ENCODE data around the gene TRIM27.
"Not testable (repeated sequence)": the region's sequence is repeated elsewhere in the genome, so short reads cannot be mapped to it uniquely, and the experiment has no call there.

TRIM27 gene

GRCh38 chr6:28872157-28872817 is 51.5 kb downstream of the TRIM27 start:
- in situ Hi-C loops (cut with HindIII; ENCODE audit: low pct_ligation_motif_present, low pct_unique_long_range_greater_than_20kb, low sequenced_read_pairs); DNase-seq: not testable (repeated sequence)

- no peak for DNase-seq
- in situ Hi-C loops (cut with HindIII; ENCODE audit: low pct_ligation_motif_present, low pct_unique_long_range_greater_than_20kb, low sequenced_read_pairs) = no loop called here
These were observed 52.2 kb downstream of the TRIM27 start for GRCh38 chr6:28871335-28872156.

DNA sequence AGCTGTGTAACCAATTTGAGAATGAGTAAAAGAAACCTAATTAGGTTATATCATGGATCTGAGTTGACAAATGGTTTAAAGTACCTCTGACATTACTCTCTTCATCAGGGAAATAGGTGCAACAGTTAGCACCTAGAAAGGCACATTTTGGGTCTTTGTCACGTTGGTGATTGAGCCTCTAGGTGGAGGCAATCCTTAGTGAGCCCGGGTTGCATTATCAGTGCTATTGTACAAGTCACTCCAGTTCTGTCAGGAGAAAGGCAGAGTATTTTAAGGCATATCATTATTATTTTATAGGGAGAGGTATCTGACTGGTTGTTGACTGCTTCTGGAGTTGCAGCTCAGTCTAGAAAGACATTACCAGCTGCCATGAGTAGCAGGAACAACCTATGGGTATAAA is 54.9 kb downstream of the TRIM27 start:
- in situ Hi-C loops (cut with HindIII; ENCODE audit: low pct_ligation_motif_present, low pct_unique_long_range_greater_than_20kb, low sequenced_read_pairs) = no loop called here
- DNase-seq = no peak

DNA sequence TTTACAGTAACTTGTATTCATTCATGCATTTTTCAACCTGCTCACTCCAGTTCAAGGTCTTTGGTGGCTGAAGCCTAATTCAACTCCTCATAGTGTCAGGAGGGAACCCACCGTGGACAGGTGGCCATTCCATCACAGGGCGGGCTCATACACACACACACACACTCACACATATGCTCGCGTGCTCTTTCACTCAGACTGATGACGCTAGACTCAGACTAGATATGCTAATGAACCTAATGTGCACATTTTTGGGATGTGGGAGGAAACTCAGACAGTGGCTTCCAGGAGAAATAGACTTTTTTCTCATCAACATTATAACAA is 56.7 kb downstream of the TRIM27 start:
- in situ Hi-C loops (cut with HindIII; ENCODE audit: low pct_ligation_motif_present, low pct_unique_long_range_greater_than_20kb, low sequenced_read_pairs) = no loop called here
- DNase-seq = no peak

DNA sequence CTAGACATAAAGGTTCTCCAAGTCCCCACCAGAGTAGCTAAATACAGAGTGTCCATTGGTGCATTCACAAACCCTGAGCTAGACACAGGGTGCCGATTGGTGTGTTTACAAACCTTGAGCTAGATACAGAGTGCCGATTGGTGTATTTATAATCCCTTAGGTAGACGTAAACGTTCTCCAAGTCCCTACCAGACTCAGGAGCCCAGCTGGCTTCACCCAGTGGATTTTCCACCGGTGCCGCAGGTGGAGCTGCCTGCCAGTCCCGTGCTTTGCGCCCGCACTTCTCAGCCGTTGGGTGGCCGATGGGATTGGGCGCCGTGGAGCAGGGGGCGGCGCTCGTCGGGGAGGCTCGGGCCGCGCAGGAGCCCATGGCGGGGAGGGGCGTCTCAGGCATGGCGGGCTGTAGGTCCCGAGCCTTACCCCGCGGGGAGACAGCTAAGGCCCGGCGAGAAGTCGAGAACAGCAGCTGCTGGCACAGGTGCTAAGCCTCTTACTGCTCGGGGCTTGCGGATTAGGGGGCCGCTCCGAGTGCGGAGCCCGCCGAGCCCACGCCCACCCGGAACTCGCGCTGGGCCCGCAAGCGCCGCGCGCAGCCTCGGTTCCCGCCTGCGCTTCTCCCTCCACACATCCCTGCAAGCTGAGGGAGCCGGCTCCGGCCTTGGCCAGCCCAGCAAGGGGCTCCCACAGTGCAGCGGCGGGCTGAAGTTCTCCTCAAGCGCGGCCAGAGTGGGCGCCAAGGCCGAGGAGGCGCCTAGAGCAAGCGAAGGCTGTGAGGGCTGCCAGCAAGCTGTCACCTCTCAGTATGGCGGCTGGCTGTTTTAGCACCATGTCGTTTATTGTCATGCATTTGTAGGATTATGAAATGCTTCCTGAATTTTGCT is 57.3 kb downstream of the TRIM27 start:
- peak; percentile 75 for DNase-seq

GRCh38 chr6:28865401-28866204 is 58.2 kb downstream of the TRIM27 start:
- peak; percentile 92 for DNase-seq
- in situ Hi-C loops (cut with HindIII; ENCODE audit: low pct_ligation_motif_present, low pct_unique_long_range_greater_than_20kb, low sequenced_read_pairs) = no loop called here

More for the DNA sequence above, 57.3 kb downstream of the TRIM27 start:
- in situ Hi-C loops (cut with HindIII; ENCODE audit: low pct_ligation_motif_present, low pct_unique_long_range_greater_than_20kb, low sequenced_read_pairs) = not testable (repeated sequence)

- in situ Hi-C loops (cut with HindIII; ENCODE audit: low pct_ligation_motif_present, low pct_unique_long_range_greater_than_20kb, low sequenced_read_pairs) = no loop called here
- DNase-seq = no peak
These were observed 59.4 kb downstream of the TRIM27 start for GRCh38 chr6:28864326-28864923.

GRCh38 chr6:28863604-28864325 is 60.0 kb downstream of the TRIM27 start:
- in situ Hi-C loops (cut with HindIII; ENCODE audit: low pct_ligation_motif_present, low pct_unique_long_range_greater_than_20kb, low sequenced_read_pairs) = no loop called here
- peak; percentile 34 for DNase-seq

- in situ Hi-C loops (cut with HindIII; ENCODE audit: low pct_ligation_motif_present, low pct_unique_long_range_greater_than_20kb, low sequenced_read_pairs) = no loop called here
- no peak for DNase-seq
These were observed 61.7 kb downstream of the TRIM27 start for GRCh38 chr6:28862077-28862476.

- in situ Hi-C loops (cut with HindIII; ENCODE audit: low pct_ligation_motif_present, low pct_unique_long_range_greater_than_20kb, low sequenced_read_pairs) = no loop called here
- DNase-seq = no peak
These were observed 62.4 kb downstream of the TRIM27 start for GRCh38 chr6:28861339-28861738.

GRCh38 chr6:28860581-28860980 is 63.2 kb downstream of the TRIM27 start:
- in situ Hi-C loops (cut with HindIII; ENCODE audit: low pct_ligation_motif_present, low pct_unique_long_range_greater_than_20kb, low sequenced_read_pairs) = no loop called here
- DNase-seq = no peak

GRCh38 chr6:28858963-28859362 is 64.8 kb downstream of the TRIM27 start:
- DNase-seq = no peak
- in situ Hi-C loops (cut with HindIII; ENCODE audit: low pct_ligation_motif_present, low pct_unique_long_range_greater_than_20kb, low sequenced_read_pairs) = no loop called here

DNA sequence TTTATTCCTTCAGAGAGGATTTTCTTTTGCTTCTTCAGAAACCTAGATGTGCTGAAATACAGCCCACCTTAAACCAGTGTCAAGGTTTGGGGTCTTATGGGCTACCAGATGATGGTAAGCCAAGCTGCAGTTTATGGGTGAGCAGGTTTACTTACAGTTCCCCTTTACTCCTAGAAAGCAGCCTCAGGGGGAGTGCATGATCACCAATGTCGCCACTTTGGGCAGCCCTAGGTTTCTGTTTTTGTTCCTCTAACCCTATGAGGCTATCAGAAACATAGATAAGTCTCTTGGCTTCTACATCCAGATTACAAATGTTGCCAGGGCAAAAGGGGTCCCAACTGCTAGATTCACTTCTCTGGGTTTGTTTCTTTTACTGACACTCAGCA is 67.2 kb downstream of the TRIM27 start:
- DNase-seq = no peak
- in situ Hi-C loops (cut with HindIII; ENCODE audit: low pct_ligation_motif_present, low pct_unique_long_range_greater_than_20kb, low sequenced_read_pairs) = no loop called here

DNA sequence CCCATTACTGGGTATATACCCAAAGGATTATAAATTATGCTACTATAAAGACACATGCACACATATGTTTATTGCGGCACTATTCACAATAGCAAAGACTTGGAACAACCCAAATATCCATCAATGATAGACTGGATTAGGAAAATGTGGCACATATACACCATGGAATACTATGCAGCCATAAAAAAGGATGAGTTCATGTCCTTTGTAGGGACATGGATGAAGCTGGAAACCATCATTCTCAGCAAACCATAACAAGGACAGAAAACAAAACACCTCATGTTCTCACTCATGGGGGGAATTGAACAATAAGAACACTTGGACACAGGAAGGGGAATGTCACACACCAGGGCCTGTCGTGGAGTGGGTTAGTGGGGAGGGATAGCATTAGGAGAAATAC is 69.4 kb downstream of the TRIM27 start:
- in situ Hi-C loops (cut with HindIII; ENCODE audit: low pct_ligation_motif_present, low pct_unique_long_range_greater_than_20kb, low sequenced_read_pairs); DNase-seq: not testable (repeated sequence)

All from ACHN (cell line).